Measurements from ENCODE around the gene ZNRF1. TPM values are rescaled to one million over a fixed set of nuclear protein-coding genes. Genes with fewer than 3 reads are reported as not detected.
"Not testable (repeated sequence)": the region's sequence is repeated elsewhere in the genome, so short reads cannot be mapped to it uniquely, and the experiment has no call there.

The ZNRF1 gene
- total and polyA plus RNA-seq, 2 donors (not counting 1 experiment from before 2014, with no cell fraction given) = 0.27 to 0.76 TPM

GRCh38 chr16:75014318-75014717, 15.5 kb downstream of the ZNRF1 start:
- H3K4me2 ChIP-seq (replicated peaks; ENCODE audit: low read depth, low read length, poor library complexity, severe bottlenecking) = no peak overlapping the region
- Mint-ChIP-seq H3K27ac (no peak overlapping the region), H3K9me3 (ENCODE audit: insufficient read depth) (no peaks in the 10 kb centered on the region), H3K27me3 (peaks cover 4% of the 10 kb centered on the region), H3K4me1 (peaks cover 14% of the 10 kb centered on the region), H3K4me3 (no peak overlapping the region)
- DNase-seq (no peak), ATAC-seq (ENCODE audit: low read depth) (no peak)
- TF ChIP-seq, protein P1, sequence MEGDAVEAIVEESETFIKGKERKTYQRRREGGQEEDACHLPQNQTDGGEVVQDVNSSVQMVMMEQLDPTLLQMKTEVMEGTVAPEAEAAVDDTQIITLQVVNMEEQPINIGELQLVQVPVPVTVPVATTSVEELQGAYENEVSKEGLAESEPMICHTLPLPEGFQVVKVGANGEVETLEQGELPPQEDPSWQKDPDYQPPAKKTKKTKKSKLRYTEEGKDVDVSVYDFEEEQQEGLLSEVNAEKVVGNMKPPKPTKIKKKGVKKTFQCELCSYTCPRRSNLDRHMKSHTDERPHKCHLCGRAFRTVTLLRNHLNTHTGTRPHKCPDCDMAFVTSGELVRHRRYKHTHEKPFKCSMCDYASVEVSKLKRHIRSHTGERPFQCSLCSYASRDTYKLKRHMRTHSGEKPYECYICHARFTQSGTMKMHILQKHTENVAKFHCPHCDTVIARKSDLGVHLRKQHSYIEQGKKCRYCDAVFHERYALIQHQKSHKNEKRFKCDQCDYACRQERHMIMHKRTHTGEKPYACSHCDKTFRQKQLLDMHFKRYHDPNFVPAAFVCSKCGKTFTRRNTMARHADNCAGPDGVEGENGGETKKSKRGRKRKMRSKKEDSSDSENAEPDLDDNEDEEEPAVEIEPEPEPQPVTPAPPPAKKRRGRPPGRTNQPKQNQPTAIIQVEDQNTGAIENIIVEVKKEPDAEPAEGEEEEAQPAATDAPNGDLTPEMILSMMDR (IDR thresholded peaks at IDR 0.05) = no peak
- no peak for TF ChIP-seq EZH2 (IDR thresholded peaks at IDR 0.05; ENCODE audit: borderline replicate concordance, insufficient read depth, low read depth, low read length, poor library complexity, severe bottlenecking)
- H3K9me3 ChIP-seq (ENCODE audit: control extremely low read depth in 1 of 3, control insufficient read depth in 2 of 3, insufficient read depth in 1 of 3, low read length in 2 of 3) = peaks cover 0 to 2% (median 0%) of the 10 kb centered on the region in 3 donors
- H4K20me1 ChIP-seq (ENCODE audit: control insufficient read depth, insufficient read depth, low read length, poor library complexity, severe bottlenecking) = no peaks in the 10 kb centered on the region
- ChIA-PET CTCF (interaction anchor here (1.1 kb wide), 1 partner anchor 16 kb away, joined by 4 read pairs; the partner anchor contains the start of gene ZNRF1), POLR2A (no interaction called here)
- peaks cover 0 to 6% of the 10 kb centered on the region in 2 donors for H3K4me1 ChIP-seq (ENCODE audit: control insufficient read depth in 2 of 2, insufficient read depth in 2 of 2, low read length in 2 of 2)
- no peaks in the 10 kb centered on the region for H3K36me3 ChIP-seq (replicated peaks in 1 of 2; ENCODE audit: control extremely low read depth in 1 of 2, control insufficient read depth in 1 of 2, extremely low read depth in 1 of 2, insufficient read depth in 2 of 2, low read length in 1 of 2)
- H3K27ac ChIP-seq (ENCODE audit: low read length in 2 of 2) = no peak overlapping the region
- no peak overlapping the region for H3K4me3 ChIP-seq (ENCODE audit: control extremely low read depth in 1 of 5, extremely low read depth in 1 of 5, insufficient read depth in 1 of 5, low read depth in 2 of 5, low read length in 4 of 5)
- intact Hi-C loops (cut with micrococcal nuclease) = no loop called here
- no peaks in the 10 kb centered on the region for H3K79me2 ChIP-seq (ENCODE audit: control insufficient read depth, insufficient read depth, low read length)
- no peak overlapping the region for H3K9ac ChIP-seq (ENCODE audit: low read length)
- H2AFZ ChIP-seq (ENCODE audit: insufficient read depth, low read depth, low read length, poor library complexity, severe bottlenecking) = no peak overlapping the region
- no peaks in the 10 kb centered on the region for H3K27me3 ChIP-seq (replicated peaks in 1 of 4; ENCODE audit: control extremely low read depth in 1 of 4, control insufficient read depth in 3 of 4, insufficient read depth in 4 of 4, low read length in 3 of 4)
- no CpG with 5 or more reads among the region's 2 CpGs for WGBS (ENCODE audit: insufficient coverage)

DNA sequence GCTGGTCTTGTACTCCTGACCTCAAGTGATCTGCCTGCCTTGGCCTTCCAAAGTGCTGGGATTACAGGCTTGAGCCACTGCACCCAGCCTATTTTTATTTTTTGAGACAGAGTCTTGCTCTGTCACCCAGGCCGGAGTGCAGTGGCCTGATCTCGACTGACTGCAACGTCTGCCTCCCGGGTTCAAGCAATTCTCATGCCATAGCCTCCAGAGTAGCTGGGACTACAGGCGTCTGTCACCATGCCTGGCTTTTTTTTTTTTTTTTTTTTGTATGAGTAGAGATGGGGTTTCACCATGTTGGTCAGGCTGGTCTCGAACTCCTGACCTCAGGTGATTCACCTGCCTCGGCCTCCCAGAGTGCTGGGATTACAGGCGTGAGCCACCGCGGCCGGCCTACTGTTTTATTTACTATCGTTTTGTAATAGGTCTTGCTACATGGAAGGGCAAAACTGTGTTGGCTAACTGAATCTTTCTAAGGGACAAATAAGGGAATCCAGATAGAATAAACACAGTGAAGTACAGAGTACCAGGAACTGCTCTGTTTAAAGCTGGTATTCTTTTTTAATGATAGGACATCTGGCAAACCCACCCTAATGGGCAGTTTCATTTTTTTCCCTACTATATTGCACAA, 17.7 kb downstream of the ZNRF1 start:
- H3K27me3 ChIP-seq (replicated peaks in 1 of 4; ENCODE audit: control extremely low read depth in 1 of 4, control insufficient read depth in 3 of 4, insufficient read depth in 4 of 4, low read length in 3 of 4); H3K27me3 Mint-ChIP-seq; ATAC-seq (ENCODE audit: low read depth); H3K4me3 ChIP-seq (ENCODE audit: control extremely low read depth in 1 of 5, extremely low read depth in 1 of 5, insufficient read depth in 1 of 5, low read depth in 2 of 5, low read length in 4 of 5); intact Hi-C loops (cut with micrococcal nuclease); H3K4me1 ChIP-seq (ENCODE audit: control insufficient read depth in 2 of 2, insufficient read depth in 2 of 2, low read length in 2 of 2); POLR2A ChIA-PET; H3K9me3 Mint-ChIP-seq (ENCODE audit: insufficient read depth); H3K4me2 ChIP-seq (replicated peaks; ENCODE audit: low read depth, low read length, poor library complexity, severe bottlenecking); H3K9ac ChIP-seq (ENCODE audit: low read length); H2AFZ ChIP-seq (ENCODE audit: insufficient read depth, low read depth, low read length, poor library complexity, severe bottlenecking); H3K27ac ChIP-seq (ENCODE audit: low read length in 2 of 2); H3K27ac Mint-ChIP-seq; DNase-seq; H3K4me3 Mint-ChIP-seq; H3K79me2 ChIP-seq (ENCODE audit: control insufficient read depth, insufficient read depth, low read length); H4K20me1 ChIP-seq (ENCODE audit: control insufficient read depth, insufficient read depth, low read length, poor library complexity, severe bottlenecking); H3K36me3 ChIP-seq (replicated peaks in 1 of 2; ENCODE audit: control extremely low read depth in 1 of 2, control insufficient read depth in 1 of 2, extremely low read depth in 1 of 2, insufficient read depth in 2 of 2, low read length in 1 of 2): not testable (repeated sequence)
- CTCF ChIA-PET = interaction anchor here (1.2 kb wide), 1 partner anchor 95 kb away, joined by 3 read pairs; no protein-coding TSS in a partner anchor
- WGBS (ENCODE audit: insufficient coverage) = 97% methylated on average over 11 of the region's 12 CpGs
- H3K4me1 Mint-ChIP-seq = peaks cover 13% of the 10 kb centered on the region
- peaks cover 2 to 13% (median 7%) of the 10 kb centered on the region in 3 donors for H3K9me3 ChIP-seq (ENCODE audit: control extremely low read depth in 1 of 3, control insufficient read depth in 2 of 3, insufficient read depth in 1 of 3, low read length in 2 of 3)

All from B cell (primary cell).